Activated naive CD8-positive, alpha-beta T cell (primary cell): ENCODE results near the gene C12orf50.
"Not testable (repeated sequence)": the region's sequence is repeated elsewhere in the genome, so short reads cannot be mapped to it uniquely, and the experiment has no call there.

ENCODE experiments used
- H3K27ac Mint-ChIP-seq: one replicate; pipeline ENCODE4 v1.8.0; 2021; ENCODE audit warnings: mixed read lengths
- H3K27me3 Mint-ChIP-seq: one replicate; pipeline ENCODE4 v1.8.0; 2021; ENCODE audit warnings: mixed read lengths
- H3K36me3 Mint-ChIP-seq: one replicate; pipeline ENCODE4 v1.8.0; 2021; ENCODE audit warnings: mixed read lengths
- H3K4me1 Mint-ChIP-seq: one replicate; pipeline ENCODE4 v1.8.0; 2021; ENCODE audit warnings: low read depth, mixed read lengths
- H3K4me3 Mint-ChIP-seq: one replicate; pipeline ENCODE4 v1.8.0; 2021; ENCODE audit warnings: mild to moderate bottlenecking, mixed read lengths
- H3K9me3 Mint-ChIP-seq: one replicate; pipeline ENCODE4 v1.8.0; 2021; ENCODE audit warnings: low read depth, mixed read lengths

C12orf50 gene

DNA sequence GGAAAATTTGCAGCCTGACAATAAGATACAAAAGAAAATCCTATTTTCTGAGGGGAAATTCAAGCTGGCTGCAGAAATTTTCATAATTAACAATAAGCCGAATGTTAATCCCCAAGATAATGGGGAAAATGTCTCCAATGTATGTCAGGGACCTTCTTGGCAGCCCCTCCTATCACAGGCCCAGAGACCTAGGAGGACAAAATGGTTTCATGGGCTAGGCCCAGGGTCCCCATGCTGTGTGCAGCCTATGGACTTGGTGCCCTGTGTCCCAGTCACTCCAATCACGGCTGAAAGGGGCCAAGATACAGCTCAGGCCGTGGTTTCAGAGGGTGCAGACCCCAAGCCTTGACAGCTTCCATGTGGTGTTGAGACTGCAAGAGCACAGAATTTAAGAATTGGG lies 11.2 kb downstream of the C12orf50 start:
- Mint-ChIP-seq H3K4me1 (no peaks in the 10 kb centered on the region), H3K27ac (no peak overlapping the region), H3K36me3 (peaks cover 2% of the 10 kb centered on the region), H3K9me3 (peaks cover 6% of the 10 kb centered on the region), H3K4me3 (no peak overlapping the region), H3K27me3 (peaks cover 20% of the 10 kb centered on the region)

DNA sequence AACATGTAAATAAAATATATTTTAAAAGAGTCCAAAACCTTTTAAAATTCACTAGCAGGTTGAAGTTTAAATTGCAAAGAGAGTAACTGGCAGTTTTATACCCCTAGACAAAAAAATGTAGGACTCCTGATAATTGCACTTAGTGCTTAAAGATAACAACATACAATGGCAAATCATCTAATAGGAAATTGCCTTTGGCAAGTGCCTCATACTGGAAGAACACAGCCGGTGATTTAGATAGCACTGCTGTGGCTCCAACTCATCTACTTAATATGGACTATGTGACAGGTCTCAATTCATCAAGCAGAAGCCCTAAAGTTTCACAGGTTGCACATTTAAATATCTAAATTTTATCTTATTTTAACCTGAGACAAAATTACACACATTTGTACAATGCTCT lies 13.4 kb downstream of the C12orf50 start:
- H3K9me3 Mint-ChIP-seq: peaks cover 6% of the 10 kb centered on the region
- H3K27ac Mint-ChIP-seq: no peak overlapping the region
- H3K4me1 Mint-ChIP-seq: no peaks in the 10 kb centered on the region
- H3K4me3 Mint-ChIP-seq: no peak overlapping the region
- H3K36me3 Mint-ChIP-seq: peaks cover 2% of the 10 kb centered on the region
- peaks cover 20% of the 10 kb centered on the region for H3K27me3 Mint-ChIP-seq

GRCh38 chr12:88011755-88012154 lies 17.4 kb downstream of the C12orf50 start:
- no peak overlapping the region for H3K27ac Mint-ChIP-seq

DNA sequence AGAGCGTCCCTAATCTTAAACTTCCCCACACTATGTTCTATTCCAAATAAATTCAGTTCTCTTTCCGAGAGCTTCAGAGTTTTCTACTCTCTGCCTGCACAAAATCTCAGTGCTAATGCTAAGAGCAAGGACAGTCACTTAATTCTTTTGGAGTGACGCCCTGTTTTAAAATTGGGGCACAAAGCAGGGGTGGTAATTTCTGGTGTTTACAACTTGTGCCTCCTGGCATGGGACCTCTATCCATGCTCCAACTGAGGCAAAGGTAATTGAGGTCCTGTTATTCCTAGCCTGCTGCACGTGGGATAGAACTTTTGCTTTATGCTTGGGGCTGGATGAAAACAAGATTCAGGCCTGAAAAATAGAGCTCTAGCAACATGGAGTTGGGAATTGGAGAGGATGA lies 22.9 kb downstream of the C12orf50 start:
- Mint-ChIP-seq H3K36me3 (no peaks in the 10 kb centered on the region), H3K27ac (no peak overlapping the region), H3K4me1 (no peaks in the 10 kb centered on the region), H3K4me3 (no peak overlapping the region), H3K27me3 (peaks cover 10% of the 10 kb centered on the region), H3K9me3 (peaks cover 3% of the 10 kb centered on the region)

More at GRCh38 chr12:88011755-88012154, 17.4 kb downstream of the C12orf50 start:
- Mint-ChIP-seq H3K27me3 (peaks cover 18% of the 10 kb centered on the region), H3K4me3 (no peak overlapping the region), H3K36me3 (no peaks in the 10 kb centered on the region), H3K9me3 (no peaks in the 10 kb centered on the region), H3K4me1 (no peaks in the 10 kb centered on the region)

- Mint-ChIP-seq H3K36me3 (no peaks in the 10 kb centered on the region), H3K4me3 (no peak overlapping the region), H3K9me3 (peaks cover 3% of the 10 kb centered on the region), H3K27ac (no peak overlapping the region), H3K4me1 (no peaks in the 10 kb centered on the region), H3K27me3 (peaks cover 10% of the 10 kb centered on the region)
Measured at GRCh38 chr12:88001327-88001726, 27.9 kb downstream of the C12orf50 start.

DNA sequence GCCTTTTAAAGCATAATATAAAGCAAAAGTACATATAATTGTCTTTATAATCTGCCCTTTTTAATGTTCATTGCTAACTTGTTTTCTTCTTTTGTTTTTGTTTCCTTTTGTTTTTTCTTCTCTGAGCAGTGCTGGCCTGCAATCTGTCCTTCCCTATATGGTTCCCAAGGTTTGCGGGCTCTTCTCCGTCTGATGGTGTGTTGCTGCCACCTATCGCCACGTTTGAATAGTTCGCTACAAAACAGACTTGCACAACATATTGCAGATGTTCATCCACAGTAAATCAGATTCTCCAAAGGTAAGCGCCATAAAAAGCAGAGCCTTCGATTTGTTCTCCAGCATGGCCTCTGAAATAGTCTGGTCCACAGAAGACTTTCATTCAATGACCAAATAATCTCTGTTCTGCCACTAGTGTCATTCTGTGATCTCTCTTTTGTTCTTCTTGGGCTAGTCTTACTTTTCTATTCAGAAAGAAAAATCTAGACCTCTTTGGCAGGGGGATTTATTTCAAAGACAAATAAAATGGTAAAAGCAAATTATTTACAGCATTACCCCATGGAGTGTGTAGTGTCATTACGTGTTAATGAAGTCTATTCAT lies 33.5 kb downstream of the C12orf50 start:
- no peak overlapping the region for H3K4me3 Mint-ChIP-seq
- no peaks in the 10 kb centered on the region for H3K36me3 Mint-ChIP-seq
- peaks cover 9% of the 10 kb centered on the region for H3K27me3 Mint-ChIP-seq

GRCh38 chr12:87991483-87991882 lies 37.7 kb downstream of the C12orf50 start:
- no peak overlapping the region for H3K4me3 Mint-ChIP-seq
- H3K27ac Mint-ChIP-seq: no peak overlapping the region
- peaks cover 5% of the 10 kb centered on the region for H3K27me3 Mint-ChIP-seq
- no peaks in the 10 kb centered on the region for H3K4me1 Mint-ChIP-seq
- H3K36me3 Mint-ChIP-seq: no peaks in the 10 kb centered on the region
- no peaks in the 10 kb centered on the region for H3K9me3 Mint-ChIP-seq

More for the DNA sequence above, 33.5 kb downstream of the C12orf50 start:
- no peak overlapping the region for H3K27ac Mint-ChIP-seq
- H3K4me1 Mint-ChIP-seq: no peaks in the 10 kb centered on the region
- H3K9me3 Mint-ChIP-seq: no peaks in the 10 kb centered on the region

GRCh38 chr12:87988534-87988933 lies 40.7 kb downstream of the C12orf50 start:
- H3K4me3 Mint-ChIP-seq: no peak overlapping the region
- H3K27me3 Mint-ChIP-seq: peaks cover 3% of the 10 kb centered on the region
- H3K36me3 Mint-ChIP-seq: no peaks in the 10 kb centered on the region
- no peaks in the 10 kb centered on the region for H3K4me1 Mint-ChIP-seq
- no peak overlapping the region for H3K27ac Mint-ChIP-seq
- H3K9me3 Mint-ChIP-seq: no peaks in the 10 kb centered on the region

DNA sequence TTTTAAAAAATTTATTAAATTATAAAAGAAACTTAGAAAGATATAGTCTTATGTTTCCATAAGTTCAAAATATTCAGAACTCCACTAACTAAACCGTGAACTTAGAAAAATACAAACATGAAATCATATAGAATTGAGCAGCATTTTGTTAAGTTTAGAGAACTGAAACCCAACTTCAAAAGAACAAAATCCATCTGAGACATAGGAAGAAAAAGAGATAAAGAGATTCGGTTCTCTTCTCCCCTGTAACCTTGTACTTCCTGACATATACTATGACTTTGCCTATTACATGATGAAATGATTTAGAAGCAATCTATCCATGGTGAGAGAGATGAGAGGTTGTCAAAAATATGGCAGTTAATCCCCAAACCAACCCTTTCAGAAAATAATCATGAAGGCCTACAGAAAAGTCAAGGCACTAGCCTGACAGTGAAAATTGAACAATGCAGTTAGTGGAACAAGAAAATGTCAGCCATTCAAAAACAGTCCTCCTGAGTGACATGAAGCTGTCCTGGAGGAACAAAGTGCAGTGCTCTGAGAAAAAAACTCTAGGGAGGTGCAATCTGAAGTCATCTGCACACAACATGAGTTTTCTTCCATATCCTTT lies 44.0 kb downstream of the C12orf50 start:
- peaks cover 4% of the 10 kb centered on the region for H3K27me3 Mint-ChIP-seq
- H3K36me3 Mint-ChIP-seq: no peaks in the 10 kb centered on the region
- H3K4me1 Mint-ChIP-seq: no peaks in the 10 kb centered on the region
- H3K9me3 Mint-ChIP-seq: no peaks in the 10 kb centered on the region
- H3K4me3 Mint-ChIP-seq: no peak overlapping the region
- no peak overlapping the region for H3K27ac Mint-ChIP-seq

DNA sequence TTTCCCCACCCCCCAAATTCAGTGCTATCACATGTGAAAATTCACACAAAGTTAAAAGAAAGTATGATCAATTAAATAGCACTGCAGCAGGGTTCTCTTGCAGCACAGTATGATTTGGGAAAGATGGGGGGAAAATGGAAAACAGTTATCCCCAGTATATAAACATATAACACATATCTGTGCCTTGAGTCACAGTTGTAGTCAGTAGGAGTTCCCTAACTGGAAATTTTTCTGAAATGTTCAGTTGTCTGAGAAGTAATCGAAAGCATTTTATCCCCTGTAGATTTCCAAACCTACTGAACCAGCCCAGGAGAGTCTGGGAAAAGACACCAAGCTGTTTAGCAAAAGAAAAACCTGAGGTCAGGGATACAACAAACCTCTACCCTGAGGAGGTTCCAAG lies 47.0 kb downstream of the C12orf50 start:
- no peaks in the 10 kb centered on the region for H3K9me3 Mint-ChIP-seq
- H3K4me1 Mint-ChIP-seq: no peaks in the 10 kb centered on the region
- peaks cover 2% of the 10 kb centered on the region for H3K27me3 Mint-ChIP-seq
- no peak overlapping the region for H3K4me3 Mint-ChIP-seq
- no peak overlapping the region for H3K27ac Mint-ChIP-seq
- no peaks in the 10 kb centered on the region for H3K36me3 Mint-ChIP-seq

DNA sequence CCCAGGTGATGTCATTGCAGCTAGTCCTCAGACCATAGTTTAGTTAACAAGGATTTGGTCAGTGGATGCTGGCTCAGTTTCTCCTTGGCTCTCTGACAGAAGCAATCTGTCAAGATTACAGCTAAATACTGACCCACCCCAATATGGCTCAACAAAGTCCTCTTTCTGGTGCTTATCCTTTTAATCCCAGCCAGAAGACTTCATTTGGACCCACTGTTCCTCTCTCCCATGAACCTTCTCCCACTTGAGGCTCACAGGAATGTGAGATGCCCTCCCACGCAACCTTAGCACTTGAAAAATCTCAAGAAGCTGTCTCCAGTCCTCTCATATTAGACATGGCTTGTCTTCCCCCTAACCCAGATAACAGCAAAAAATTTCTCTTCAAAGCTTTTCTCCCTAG lies 47.7 kb downstream of the C12orf50 start:
- H3K36me3 Mint-ChIP-seq: no peaks in the 10 kb centered on the region
- no peaks in the 10 kb centered on the region for H3K4me1 Mint-ChIP-seq
- H3K9me3 Mint-ChIP-seq: no peaks in the 10 kb centered on the region
- H3K27ac Mint-ChIP-seq: no peak overlapping the region
- H3K4me3 Mint-ChIP-seq: no peak overlapping the region
- H3K27me3 Mint-ChIP-seq: peaks cover 2% of the 10 kb centered on the region

DNA sequence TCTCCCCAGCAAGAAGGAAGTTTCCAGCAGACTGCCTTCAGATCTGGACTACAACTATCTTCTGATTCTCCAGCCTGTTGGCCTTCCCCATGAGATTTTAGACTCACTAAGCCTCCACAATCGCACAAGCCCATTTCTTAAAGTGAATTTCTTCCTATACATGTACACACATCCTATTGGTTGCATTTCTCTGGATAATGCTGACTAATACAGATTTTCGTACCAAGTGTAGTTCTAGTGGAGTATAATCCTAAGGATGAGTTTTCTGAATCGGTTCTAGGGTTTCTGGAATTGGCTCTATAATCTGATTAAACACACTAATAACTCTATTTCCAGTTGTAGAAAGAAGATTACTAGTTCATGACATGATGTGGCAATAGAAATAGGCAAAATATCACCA lies 53.3 kb downstream of the C12orf50 start:
- no peaks in the 10 kb centered on the region for H3K36me3 Mint-ChIP-seq
- no peaks in the 10 kb centered on the region for H3K4me1 Mint-ChIP-seq
- no peaks in the 10 kb centered on the region for H3K27me3 Mint-ChIP-seq
- no peak overlapping the region for H3K27ac Mint-ChIP-seq
- H3K9me3 Mint-ChIP-seq: no peaks in the 10 kb centered on the region
- H3K4me3 Mint-ChIP-seq: no peak overlapping the region

- Mint-ChIP-seq H3K36me3 (no peaks in the 10 kb centered on the region), H3K4me3 (no peak overlapping the region), H3K27me3 (no peaks in the 10 kb centered on the region), H3K9me3 (peaks cover 4% of the 10 kb centered on the region), H3K4me1 (no peaks in the 10 kb centered on the region), H3K27ac (no peak overlapping the region)
Measured at GRCh38 chr12:87967871-87968270, 61.3 kb downstream of the C12orf50 start.

- H3K27me3 Mint-ChIP-seq: no peaks in the 10 kb centered on the region
- no peaks in the 10 kb centered on the region for H3K36me3 Mint-ChIP-seq
- H3K9me3 Mint-ChIP-seq: no peaks in the 10 kb centered on the region
- H3K4me3 Mint-ChIP-seq: no peak overlapping the region
- H3K4me1 Mint-ChIP-seq: no peaks in the 10 kb centered on the region
- H3K27ac Mint-ChIP-seq: no peak overlapping the region
Measured at GRCh38 chr12:87960566-87960965, 68.6 kb downstream of the C12orf50 start.

DNA sequence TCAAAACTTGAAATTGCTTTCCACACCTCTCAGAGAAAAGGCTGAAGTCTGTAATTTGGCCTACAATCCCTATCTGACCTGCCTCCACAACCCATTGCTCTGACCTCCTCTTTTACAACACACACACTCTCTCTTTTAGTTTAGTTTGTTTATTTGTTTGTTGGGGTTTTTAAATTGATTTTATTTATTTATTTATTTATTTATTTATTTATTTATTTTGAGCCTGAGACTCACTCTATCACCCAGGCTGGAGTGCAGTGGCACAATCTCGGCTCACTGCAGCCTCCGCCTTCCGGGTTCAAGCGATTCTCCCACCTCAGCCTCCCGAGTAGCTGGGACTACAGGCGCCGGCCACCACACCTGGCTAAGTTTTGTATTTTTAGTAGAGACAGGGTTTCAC lies 75.2 kb downstream of the C12orf50 start:
- H3K4me1 Mint-ChIP-seq, H3K36me3 Mint-ChIP-seq, H3K27ac Mint-ChIP-seq, H3K4me3 Mint-ChIP-seq, H3K9me3 Mint-ChIP-seq, H3K27me3 Mint-ChIP-seq: not testable (repeated sequence)

DNA sequence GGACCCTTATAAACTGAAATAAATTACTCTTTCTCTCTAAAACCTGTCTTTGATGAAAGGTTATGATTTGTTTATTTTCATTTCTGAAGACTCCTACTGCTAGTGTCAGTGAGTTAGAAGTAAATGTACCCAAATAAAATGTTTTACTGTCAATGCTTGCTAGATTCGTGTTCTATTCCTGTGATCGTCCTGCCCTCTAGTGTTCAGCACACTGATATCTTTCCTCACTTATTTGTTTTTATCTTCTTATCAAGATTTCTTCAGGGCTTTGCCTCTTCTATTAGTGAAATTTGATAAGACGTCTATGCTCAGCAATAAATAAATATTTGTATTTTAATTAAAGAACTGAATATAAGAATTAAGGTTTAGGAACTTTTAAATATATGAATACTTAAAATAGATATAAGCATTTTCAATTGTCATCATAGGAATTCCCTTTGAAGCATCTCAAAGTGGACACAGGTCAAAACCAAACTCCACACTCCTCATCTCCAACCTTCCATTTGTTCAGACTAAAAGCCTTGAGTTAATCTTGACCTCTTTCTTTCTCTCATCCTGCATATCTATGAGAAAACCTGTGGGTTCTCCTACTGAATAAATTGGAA lies 75.8 kb downstream of the C12orf50 start:
- H3K4me3 Mint-ChIP-seq: no peak overlapping the region
- no peak overlapping the region for H3K27ac Mint-ChIP-seq
- peaks cover 2% of the 10 kb centered on the region for H3K27me3 Mint-ChIP-seq
- no peaks in the 10 kb centered on the region for H3K9me3 Mint-ChIP-seq
- H3K36me3 Mint-ChIP-seq: no peaks in the 10 kb centered on the region
- H3K4me1 Mint-ChIP-seq: no peaks in the 10 kb centered on the region
